H9 (cell line): ENCODE measurements around the gene CHRNG. TPM values are rescaled to one million over a fixed set of nuclear protein-coding genes. Genes with fewer than 3 reads are reported as not detected.

ENCODE experiments used
- DNase-seq: peaks from one replicate; pipeline ENCODE4 v3.0.0-alpha.2; 2017
- H2AFZ ChIP-seq: one replicate; pipeline ENCODE4 v1.6.1; 2013; ENCODE audit warnings: mild to moderate bottlenecking, low read length, control low read depth, moderate library complexity
- H2AK5ac ChIP-seq: 2 replicates; pipeline ENCODE4 v1.6.1; 2013; ENCODE audit warnings: low read length, control low read depth, mixed read lengths; ENCODE audit not compliant: insufficient read length
- H2BK120ac ChIP-seq: one replicate; pipeline ENCODE4 v1.6.1; 2013; ENCODE audit warnings: low read depth, mild to moderate bottlenecking, low read length, control low read depth, inconsistent platforms; ENCODE audit not compliant: poor library complexity, severe bottlenecking
- H2BK12ac ChIP-seq: 2 replicates; pipeline ENCODE4 v1.6.1; 2013; ENCODE audit warnings: low read length, control low read depth, mixed read lengths, low read depth; ENCODE audit not compliant: insufficient read length
- H2BK15ac ChIP-seq: 2 replicates; pipeline ENCODE4 v1.6.1; 2013; ENCODE audit warnings: low read depth, low read length, control low read depth
- H2BK20ac ChIP-seq: one replicate; pipeline ENCODE4 v1.6.1; 2013; ENCODE audit warnings: low read depth, mild to moderate bottlenecking, low read length, control low read depth, inconsistent platforms; ENCODE audit not compliant: poor library complexity, severe bottlenecking
- H2BK5ac ChIP-seq: 2 replicates; pipeline ENCODE4 v1.6.1; 2013; ENCODE audit warnings: low read length, control low read depth, mixed read lengths; ENCODE audit not compliant: insufficient read length
- H3K14ac ChIP-seq: 2 replicates; pipeline ENCODE4 v1.6.1; 2013; ENCODE audit warnings: low read length, control low read depth; ENCODE audit not compliant: insufficient read depth
- H3K18ac ChIP-seq: 2 replicates; pipeline ENCODE4 v1.6.1; 2013; ENCODE audit warnings: low read depth, mild to moderate bottlenecking, mixed read lengths, low read length, control low read depth; ENCODE audit not compliant: insufficient read length
- H3K23ac ChIP-seq: 2 replicates; pipeline ENCODE4 v1.6.1; 2013; ENCODE audit warnings: low read length, control low read depth, mixed read lengths, low read depth; ENCODE audit not compliant: insufficient read length
- H3K23me2 ChIP-seq: 2 replicates; pipeline ENCODE4 v1.6.1; 2013; ENCODE audit warnings: low read depth, mild to moderate bottlenecking, mixed read lengths, low read length, control low read depth; ENCODE audit not compliant: insufficient read length, poor library complexity, severe bottlenecking
- H3K27ac ChIP-seq: 2 replicates; pipeline ENCODE4 v1.5.1; 2013; ENCODE audit warnings: low read length, control low read depth, mixed read lengths, low read depth; ENCODE audit not compliant: insufficient read length
- H3K27me3 ChIP-seq: 2 replicates; pipeline ENCODE4 v1.6.1; 2013; ENCODE audit warnings: low read length, control low read depth, inconsistent platforms; ENCODE audit not compliant: insufficient read depth
- H3K4ac ChIP-seq: 2 replicates; pipeline ENCODE4 v1.6.1; 2013; ENCODE audit warnings: low read depth, mild to moderate bottlenecking, control low read depth, inconsistent platforms, low read length, moderate library complexity
- H3K4me1 ChIP-seq: 2 replicates; pipeline ENCODE4 v1.6.1; 2013; ENCODE audit warnings: low read length, control low read depth, inconsistent platforms; ENCODE audit not compliant: insufficient read depth
- H3K4me2 ChIP-seq: 2 replicates; pipeline ENCODE4 v1.6.1; 2013; ENCODE audit warnings: low read length, control low read depth, mixed read lengths; ENCODE audit not compliant: insufficient read length, insufficient read depth
- H3K56ac ChIP-seq: 2 replicates; pipeline ENCODE4 v1.6.1; 2013; ENCODE audit warnings: low read depth, mild to moderate bottlenecking, mixed read lengths, low read length, control low read depth; ENCODE audit not compliant: insufficient read length
- H3K79me1 ChIP-seq: 2 replicates; pipeline ENCODE4 v1.6.1; 2013; ENCODE audit warnings: low read depth, mild to moderate bottlenecking, moderate library complexity, low read length, control low read depth, inconsistent platforms; ENCODE audit not compliant: insufficient read depth, poor library complexity, severe bottlenecking
- H3K79me2 ChIP-seq: 2 replicates; pipeline ENCODE4 v1.6.1; 2013; ENCODE audit warnings: low read length, control low read depth, inconsistent platforms; ENCODE audit not compliant: insufficient read depth
- H3K9ac ChIP-seq: 2 replicates; pipeline ENCODE4 v1.6.1; 2013; ENCODE audit warnings: low read length, control low read depth, mixed read lengths; ENCODE audit not compliant: insufficient read length; ENCODE audit errors: extremely low read depth
- H3K9me3 ChIP-seq: one replicate; pipeline ENCODE4 v1.6.1; 2013; ENCODE audit warnings: low read depth, low read length, inconsistent platforms; ENCODE audit not compliant: control insufficient read depth
- H3T11ph ChIP-seq: one replicate; pipeline ENCODE4 v1.6.1; 2013; ENCODE audit warnings: mild to moderate bottlenecking, low read length, control low read depth, inconsistent platforms
- H4K20me1 ChIP-seq: one replicate; pipeline ENCODE4 v1.6.1; 2013; ENCODE audit not compliant: control insufficient read depth, insufficient read length, insufficient read depth
- H4K5ac ChIP-seq: 2 replicates; pipeline ENCODE4 v1.6.1; 2013; ENCODE audit warnings: low read depth, mild to moderate bottlenecking, mixed read lengths, low read length, control low read depth; ENCODE audit not compliant: insufficient read length
- H4K8ac ChIP-seq: replicated peaks from 2 replicates; pipeline ENCODE4 v1.6.1; 2013; ENCODE audit warnings: low read length, control low read depth, mixed read lengths, low read depth; ENCODE audit not compliant: insufficient read length
- H4K91ac ChIP-seq: 2 replicates; pipeline ENCODE4 v1.6.1; 2013; ENCODE audit warnings: low read depth, mild to moderate bottlenecking, moderate library complexity, mixed read lengths, low read length, control low read depth; ENCODE audit not compliant: insufficient read length
- H3K27ac Mint-ChIP-seq, 3 experiments: 2 replicates in 2 of 3; 3 replicates in 1 of 3; pipeline ENCODE4 v1.8.0; 2020 to 2021; ENCODE audit warnings: mixed read lengths in 3 of 3, mild to moderate bottlenecking in 1 of 3, moderate library complexity in 1 of 3
- H3K27me3 Mint-ChIP-seq: 2 replicates; pipeline ENCODE4 v1.8.0; 2021; ENCODE audit warnings: low read depth, mild to moderate bottlenecking, moderate library complexity, mixed read lengths
- H3K36me3 Mint-ChIP-seq, 3 experiments: 2 replicates in 2 of 3; 3 replicates in 1 of 3; pipeline ENCODE4 v1.8.0; 2020 to 2021; ENCODE audit warnings: low read depth in 3 of 3, mixed read lengths in 3 of 3; ENCODE audit not compliant: insufficient read depth in 1 of 3
- H3K4me1 Mint-ChIP-seq, 2 experiments: 2 replicates each; pipeline ENCODE4 v1.8.0; 2020; ENCODE audit warnings: mixed read lengths in 2 of 2
- H3K4me3 Mint-ChIP-seq, 2 experiments: 2 replicates in 1 of 2; 3 replicates in 1 of 2; pipeline ENCODE4 v1.8.0; 2020 to 2021; ENCODE audit warnings: mild to moderate bottlenecking in 2 of 2, mixed read lengths in 2 of 2, moderate library complexity in 1 of 2
- H3K9me3 Mint-ChIP-seq, 2 experiments: 2 replicates in 1 of 2; 3 replicates in 1 of 2; pipeline ENCODE4 v1.8.0; 2020; ENCODE audit warnings: mild to moderate bottlenecking in 2 of 2, mixed read lengths in 2 of 2, moderate library complexity in 1 of 2
- WGBS: extraction: QIAGEN DNeasy Blood & Tissue Kit; methylation state at CpG from one replicate; pipeline ENCODE4 v1.1.7; 2013; ENCODE audit warnings: missing lambda C conversion rate, low lambda C conversion rate, mixed read lengths; ENCODE audit not compliant: insufficient read length; ENCODE audit errors: extremely low coverage; 5-methylcytosine and 5-hydroxymethylcytosine counted together
- total RNA-seq: library from RNA; stranded (reverse); gene quantifications from 2 replicates; pipeline ENCODE4 v1.2.1, GENCODE V29; 2021
- TF ChIP-seq, protein P1 (sequence below): fragments of 200-600 bp; sonication (generic); conservative IDR thresholded peaks from 3 replicates; pipeline ENCODE4 v1.8.0; 2021; ENCODE audit warnings: antibody characterized with exemption, mild to moderate bottlenecking

CHRNG gene
- total RNA-seq, 1 experiment from 2014 or later = not detected

- Mint-ChIP-seq H3K4me1 (peaks cover 17 to 34% of the 10 kb centered on the region in 2 experiments), H3K27ac (no peak overlapping the region), H3K36me3 (no peaks in the 10 kb centered on the region), H3K4me3 (no peak overlapping the region), H3K27me3 (peaks cover 31% of the 10 kb centered on the region), H3K9me3 (no peaks in the 10 kb centered on the region; a peak in 1 of 5 replicates)
- Histone ChIP-seq H3K14ac (no peak overlapping the region), H3K27me3 (no peaks in the 10 kb centered on the region), H4K8ac (no peak overlapping the region), H4K5ac (no peak overlapping the region), H2BK5ac (no peak overlapping the region), H4K20me1 (no peaks in the 10 kb centered on the region), H2AK5ac (no peak overlapping the region), H3K79me2 (no peaks in the 10 kb centered on the region), H3K56ac (no peak overlapping the region), H2BK20ac (no peak overlapping the region), H3K4me1 (no peaks in the 10 kb centered on the region), H3K27ac (no peak overlapping the region), H3K18ac (no peak overlapping the region), H3K9me3 (no peaks in the 10 kb centered on the region), H2BK15ac (no peak overlapping the region), H3K9ac (no peak overlapping the region), H4K91ac (no peak overlapping the region), H3T11ph (no peak overlapping the region), H3K4ac (no peak overlapping the region), H2BK12ac (no peak overlapping the region), H3K79me1 (no peaks in the 10 kb centered on the region), H3K4me2 (no peak overlapping the region), H3K23me2 (no peaks in the 10 kb centered on the region), H2BK120ac (no peak overlapping the region), H2AFZ (no peak overlapping the region), H3K23ac (no peak overlapping the region)
- WGBS = no CpG with 5 or more reads among the region's 7 CpGs
- TF ChIP-seq, protein P1, sequence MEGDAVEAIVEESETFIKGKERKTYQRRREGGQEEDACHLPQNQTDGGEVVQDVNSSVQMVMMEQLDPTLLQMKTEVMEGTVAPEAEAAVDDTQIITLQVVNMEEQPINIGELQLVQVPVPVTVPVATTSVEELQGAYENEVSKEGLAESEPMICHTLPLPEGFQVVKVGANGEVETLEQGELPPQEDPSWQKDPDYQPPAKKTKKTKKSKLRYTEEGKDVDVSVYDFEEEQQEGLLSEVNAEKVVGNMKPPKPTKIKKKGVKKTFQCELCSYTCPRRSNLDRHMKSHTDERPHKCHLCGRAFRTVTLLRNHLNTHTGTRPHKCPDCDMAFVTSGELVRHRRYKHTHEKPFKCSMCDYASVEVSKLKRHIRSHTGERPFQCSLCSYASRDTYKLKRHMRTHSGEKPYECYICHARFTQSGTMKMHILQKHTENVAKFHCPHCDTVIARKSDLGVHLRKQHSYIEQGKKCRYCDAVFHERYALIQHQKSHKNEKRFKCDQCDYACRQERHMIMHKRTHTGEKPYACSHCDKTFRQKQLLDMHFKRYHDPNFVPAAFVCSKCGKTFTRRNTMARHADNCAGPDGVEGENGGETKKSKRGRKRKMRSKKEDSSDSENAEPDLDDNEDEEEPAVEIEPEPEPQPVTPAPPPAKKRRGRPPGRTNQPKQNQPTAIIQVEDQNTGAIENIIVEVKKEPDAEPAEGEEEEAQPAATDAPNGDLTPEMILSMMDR = no peak
- no peak for DNase-seq
Measured at GRCh38 chr2:232515639-232516038, 23.9 kb upstream of the CHRNG start.
